A673 (cell line): ENCODE results near the gene HPSE2.

Source experiments
- CTCF ChIP-seq: fragments of 300-800, 200-600 bp; sonication (generic); conservative IDR thresholded peaks from 2 replicates; pipeline ENCODE4 v1.5.1; 2017; ENCODE audit warnings: low read depth, mild to moderate bottlenecking, antibody characterized with exemption, low read length, moderate library complexity, mixed read lengths
- EZH2 ChIP-seq: fragments of 200-600 bp; sonication (generic); IDR thresholded peaks from 2 replicates; pipeline ENCODE4 v1.6.1; 2017; ENCODE audit warnings: borderline replicate concordance, low read depth, mild to moderate bottlenecking, mixed read lengths, antibody characterized with exemption, low read length; ENCODE audit not compliant: poor library complexity, severe bottlenecking

GRCh38 chr10:98586096-98586495 lies 649.6 kb downstream of the HPSE2 start:
- TF ChIP-seq CTCF: no peak
- no peak for TF ChIP-seq EZH2
